Heart left ventricle (tissue), 16 donors: ENCODE measurements around the gene CSE1L. TPM values are rescaled to one million over a fixed set of nuclear protein-coding genes. Genes with fewer than 3 reads are reported as not detected.

Experiments
- ATAC-seq, 4 donors: fragments of 200-7000 bp; cut with Tn5 transposase; one replicate each; pipeline ENCODE4 v1.9.1; 2020 to 2022; ENCODE audit warnings: moderate library complexity in 4 of 4, mild to moderate bottlenecking in 3 of 4, moderate number of reproducible peaks in 1 of 4
- DNase-seq, 5 donors: peaks; one replicate each; pipeline ENCODE4 v3.0.0-alpha.2; 2020
- H3K27ac ChIP-seq, 12 donors: fragments of 200-600 bp; sonication (generic) in 4 of 12; one replicate each; pipeline versions ENCODE4 v1.5.0 to v1.8.0; 2016 to 2022; ENCODE audit warnings: mild to moderate bottlenecking in 2 of 12
- H3K27me3 ChIP-seq, 9 donors: fragments of 200-600 bp; sonication (generic) in 2 of 9; one replicate each; pipeline versions ENCODE4 v1.5.1 to v1.8.0; 2016 to 2022; ENCODE audit warnings: mild to moderate bottlenecking in 3 of 9
- H3K36me3 ChIP-seq, 9 donors: fragments of 200-600 bp; sonication (generic) in 2 of 9; one replicate each; pipeline versions ENCODE4 v1.5.0 to v1.8.0; 2018 to 2022; ENCODE audit warnings: mild to moderate bottlenecking in 2 of 9
- H3K4me1 ChIP-seq, 12 donors: fragments of 200-600 bp; sonication (generic) in 4 of 12; one replicate each; pipeline versions ENCODE4 v1.5.0 to v1.8.0; 2016 to 2022; ENCODE audit warnings: mild to moderate bottlenecking in 3 of 12
- H3K4me3 ChIP-seq, 12 donors: fragments of 200-600 bp; sonication (generic) in 4 of 12; one replicate each; pipeline versions ENCODE4 v1.5.0 to v1.8.0; 2017 to 2022; ENCODE audit warnings: mild to moderate bottlenecking in 9 of 12, moderate library complexity in 4 of 12
- H3K9me3 ChIP-seq, 12 donors: fragments of 200-600 bp; sonication (generic) in 4 of 12; one replicate each; pipeline versions ENCODE4 v1.5.0 to v1.8.0; 2016 to 2022; ENCODE audit warnings: mild to moderate bottlenecking in 1 of 12
- CTCF ChIP-seq, 12 donors: fragments of 200-600 bp; sonication (generic) in 4 of 12; IDR thresholded peaks; one replicate each; pipeline versions ENCODE4 v1.5.0 to v1.8.0; 2018 to 2022; ENCODE audit warnings: antibody characterized with exemption in 12 of 12, mild to moderate bottlenecking in 5 of 12
- POLR2A ChIP-seq, 2 donors: fragments of 450-650 bp; IDR thresholded peaks; one replicate each; pipeline ENCODE4 v1.6.1; 2017; ENCODE audit warnings: antibody characterized with exemption in 2 of 2, mild to moderate bottlenecking in 2 of 2, moderate library complexity in 2 of 2
- WGBS, 4 donors: extraction: QIAGEN DNeasy Blood & Tissue Kit in 2 of 4; methylation state at CpG; one replicate each; pipeline versions ENCODE4 v1.1.5 to v1.1.7; 2013 to 2018; 5-methylcytosine and 5-hydroxymethylcytosine counted together
- intact Hi-C, 10 donors: fragments of 100-400 bp; cut with DNase I; formaldehyde crosslinking; loops; one replicate each; pipeline versions ENCODE4 v1.11.1 to v1.14.2; 2022
- polyA plus RNA-seq, 2 donors: library from polyadenylated mRNA; stranded (reverse); fragments of 200-250 nt; gene quantifications; one replicate each; pipeline ENCODE4 v1.2.3, GENCODE V29; 2013
- total RNA-seq, 9 donors: library from RNA; depleted of rRNA in 2 of 9; stranded (reverse); fragments of >200 nt in 2 of 9; fragmentation: NEBNext Ultra II Directional in 3 of 9; extraction: Animal tissue kit (Norgen Biotek cat#: 25700) in 3 of 9; gene quantifications; one replicate each; pipeline versions ENCODE4 v1.1.0 to v1.2.4, GENCODE V29; 2016 to 2023
- donor health status: ischemic (EF 13 %, LVEDD 7.1; RV severe dilation, severe dysfunction).
- donor health status: healthy with polysubstance abuse.
- donor health status: DM: no; HTN: yes; CAD: no.
- donor health status: DM: no; HTN: no; CAD: no.
- donor health status: ischemic (EF 25% LVEDD 6.9; RV normal size, moderate dysfunction).
- donor health status: ischemic (EF 25% LVEDD 5.7; RV mildly dilated, moderate dysfunction).
- donor health status: healthy.
- donor health status: DM: yes; HTN: yes; CAD: no.
- donor health status: ischemic (EF 35%, LVEDD 5.7; RV mildly dilated, moderate dysfunction).
- donor health status: nonischemic (EF 11% LVEDD 7.7; RV severe dilation, severe dysfunction).
- donor health status: DM: yes; HTN: yes; CAD: no.
- donor health status: PGD.
- donor health status: ischemic (EF 29% LVEDD 5.4; RV normal size, mild dysfunction).
- donor health status: nonischemic (EF 23%, LVEDD 6.1; RV moderate dilation, normal function).

The CSE1L gene
- total and polyA plus RNA-seq, 11 donors = 19.1 to 59.0 (median 41.9) TPM

- no peaks in the 10 kb centered on the region for H3K4me1 ChIP-seq
- H3K36me3 ChIP-seq = peaks cover 0 to 100% (median 96%) of the 10 kb centered on the region in 9 donors
- 39 to 59% (median 49%) methylated on average over 2 of the region's 2 CpGs for WGBS, 4 donors
- no peak overlapping the region for H3K27ac ChIP-seq
- no peak overlapping the region for H3K4me3 ChIP-seq
- no peaks in the 10 kb centered on the region for H3K27me3 ChIP-seq
- H3K9me3 ChIP-seq = no peaks in the 10 kb centered on the region
- no peak for TF ChIP-seq POLR2A (IDR thresholded peaks at IDR 0.05)
- peak in 5 of 12 donors; percentile 12 to 35 (median 31) for TF ChIP-seq CTCF (IDR thresholded peaks at IDR 0.05)
- no peak for DNase-seq
- peak in 3 of 4 donors; percentile 37 to 69 (median 48) for ATAC-seq
- intact Hi-C loops = no loop called here
These were observed 17.4 kb upstream of the CSE1L start for GRCh38 chr20:49028684-49029083.

- intact Hi-C loops = no loop called here
- WGBS, 4 donors = 92 to 96% (median 95%) methylated on average over 1 of the region's 1 CpG
- Histone ChIP-seq H3K4me1 (no peaks in the 10 kb centered on the region), H3K9me3 (no peaks in the 10 kb centered on the region), H3K36me3 (peaks cover 0 to 100% (median 95%) of the 10 kb centered on the region in 9 donors), H3K27ac (no peak overlapping the region), H3K27me3 (no peaks in the 10 kb centered on the region), H3K4me3 (no peak overlapping the region)
- DNase-seq (no peak), ATAC-seq (no peak)
- no peak for TF ChIP-seq POLR2A (IDR thresholded peaks at IDR 0.05)
These were observed 16.9 kb upstream of the CSE1L start for GRCh38 chr20:49029203-49029602.

- H3K27me3 ChIP-seq = no peaks in the 10 kb centered on the region
- no peak overlapping the region for H3K4me3 ChIP-seq
- H3K9me3 ChIP-seq = no peaks in the 10 kb centered on the region
- TF ChIP-seq POLR2A (IDR thresholded peaks at IDR 0.05) = no peak
- TF ChIP-seq CTCF (IDR thresholded peaks at IDR 0.05) = no peak
- no peaks in the 10 kb centered on the region for H3K4me1 ChIP-seq
- 59 to 85% (median 79%) methylated on average over 6 of the region's 6 CpGs for WGBS, 4 donors
- peak overlapping the region in 1 of 12 donors; percentile 30 for H3K27ac ChIP-seq
- peaks cover 0 to 100% (median 95%) of the 10 kb centered on the region in 9 donors for H3K36me3 ChIP-seq
- DNase-seq (no peak), ATAC-seq (peak in 2 of 4 donors; percentile 35 to 71)
- intact Hi-C loops = no loop called here
These were observed 15.0 kb upstream of the CSE1L start for GRCh38 chr20:49030954-49031619.

GRCh38 chr20:49032455-49032854, 13.7 kb upstream of the CSE1L start:
- no peak for ATAC-seq
- Histone ChIP-seq H3K4me3 (no peak overlapping the region), H3K4me1 (peaks cover 0 to 2% (median 0%) of the 10 kb centered on the region in 12 donors), H3K27me3 (no peaks in the 10 kb centered on the region), H3K9me3 (no peaks in the 10 kb centered on the region), H3K27ac (no peak overlapping the region), H3K36me3 (peaks cover 0 to 99% (median 82%) of the 10 kb centered on the region in 9 donors)
- intact Hi-C loops = no loop called here
- TF ChIP-seq POLR2A (IDR thresholded peaks at IDR 0.05) (no peak), CTCF (IDR thresholded peaks at IDR 0.05) (no peak)
- 93 to 98% (median 98%) methylated on average over 8 of the region's 8 CpGs for WGBS, 4 donors
- no peak for DNase-seq
